Activated naive CD4-positive, alpha-beta T cell treated with anti-CD3 and anti-CD28 coated beads for 36 hours (primary cell): Measurements from ENCODE around the gene NPFF. TPM values are rescaled to one million over a fixed set of nuclear protein-coding genes. Genes with fewer than 3 reads are reported as not detected.

ENCODE experiments used
- CTCF ChIA-PET: fragments of 350-600 bp; sonication (Branson Sonifier 250); formaldehyde crosslinking; loops from one replicate; lab custom pipeline; 2021; ENCODE audit warnings: antibody characterized with exemption; lab: Charles Lee
- DNase-seq: peaks from one replicate; pipeline ENCODE4 v3.0.0-alpha.2; 2020
- H3K27ac Mint-ChIP-seq: one replicate; pipeline ENCODE4 v1.8.0; 2021; ENCODE audit warnings: mild to moderate bottlenecking, mixed read lengths
- H3K27me3 Mint-ChIP-seq: one replicate; pipeline ENCODE4 v1.8.0; 2021; ENCODE audit warnings: low read depth, mixed read lengths
- H3K36me3 Mint-ChIP-seq: one replicate; pipeline ENCODE4 v1.8.0; 2021; ENCODE audit warnings: low read depth, mixed read lengths
- H3K4me1 Mint-ChIP-seq: one replicate; pipeline ENCODE4 v1.8.0; 2021; ENCODE audit warnings: low read depth, mixed read lengths
- H3K4me3 Mint-ChIP-seq: one replicate; pipeline ENCODE4 v1.8.0; 2021; ENCODE audit warnings: mild to moderate bottlenecking, moderate library complexity, mixed read lengths
- H3K9me3 Mint-ChIP-seq: one replicate; pipeline ENCODE4 v1.8.0; 2021; ENCODE audit warnings: mixed read lengths
- intact Hi-C: fragments of 100-400 bp; cut with micrococcal nuclease; formaldehyde crosslinking; loops from one replicate; pipeline ENCODE4 v1.15.1; 2023
- total RNA-seq, 2 experiments: library from RNA; stranded (reverse); gene quantifications; one replicate each; pipeline ENCODE4 v1.2.3, GENCODE V29; 2021

Gene NPFF
- total RNA-seq, 2 experiments from 2014 or later, result not detected

GRCh38 chr12:53532524-53533445 lies 25.5 kb upstream of the NPFF start:
- no peaks in the 10 kb centered on the region for H3K27me3 Mint-ChIP-seq
- no peaks in the 10 kb centered on the region for H3K4me1 Mint-ChIP-seq
- H3K27ac Mint-ChIP-seq, result no peak overlapping the region
- H3K4me3 Mint-ChIP-seq, result no peak overlapping the region
- CTCF ChIA-PET, result interaction anchor here (1.2 kb wide), 1 partner anchor 24 kb away, joined by 4 read pairs; no protein-coding TSS in a partner anchor
- H3K36me3 Mint-ChIP-seq, result peaks cover 24% of the 10 kb centered on the region
- no peaks in the 10 kb centered on the region for H3K9me3 Mint-ChIP-seq
- no peak for DNase-seq
- intact Hi-C loops, result no loop called here

GRCh38 chr12:53532021-53532420 lies 24.7 kb upstream of the NPFF start:
- intact Hi-C loops, result no loop called here
- H3K27ac Mint-ChIP-seq, result no peak overlapping the region
- H3K4me3 Mint-ChIP-seq, result no peak overlapping the region
- no peak for DNase-seq
- H3K36me3 Mint-ChIP-seq, result peaks cover 23% of the 10 kb centered on the region
- CTCF ChIA-PET, result interaction anchor here (0.6 to 1.3 kb wide), 3 partner anchors 11 to 144 kb away, joined by 3 to 4 read pairs (median 4); partner anchors contain the start of gene ATP5MC2
- no peaks in the 10 kb centered on the region for H3K27me3 Mint-ChIP-seq
- H3K9me3 Mint-ChIP-seq, result no peaks in the 10 kb centered on the region
- H3K4me1 Mint-ChIP-seq, result no peaks in the 10 kb centered on the region

- CTCF ChIA-PET, result interaction anchor here (1.3 kb wide), 1 partner anchor 12 kb away, joined by 4 read pairs; no protein-coding TSS in a partner anchor
- no peak for DNase-seq
- Mint-ChIP-seq H3K27ac (no peak overlapping the region), H3K36me3 (peaks cover 22% of the 10 kb centered on the region), H3K4me1 (no peaks in the 10 kb centered on the region), H3K9me3 (no peaks in the 10 kb centered on the region), H3K4me3 (no peak overlapping the region), H3K27me3 (no peaks in the 10 kb centered on the region)
- intact Hi-C loops, result no loop called here
These were observed 23.6 kb upstream of the NPFF start for GRCh38 chr12:53530920-53531319.

- no peak for DNase-seq
- Mint-ChIP-seq H3K4me3 (no peak overlapping the region), H3K4me1 (no peaks in the 10 kb centered on the region), H3K27me3 (no peaks in the 10 kb centered on the region), H3K9me3 (no peaks in the 10 kb centered on the region), H3K27ac (no peak overlapping the region), H3K36me3 (peaks cover 16% of the 10 kb centered on the region)
- intact Hi-C loops, result no loop called here
- CTCF ChIA-PET, result interaction anchor here (1.0 kb wide), 1 partner anchor 13 kb away, joined by 3 read pairs; no protein-coding TSS in a partner anchor
These were observed 22.8 kb upstream of the NPFF start for GRCh38 chr12:53530061-53530460.

GRCh38 chr12:53524476-53524875 lies 17.2 kb upstream of the NPFF start:
- Mint-ChIP-seq H3K9me3 (no peaks in the 10 kb centered on the region), H3K4me3 (no peak overlapping the region), H3K27me3 (no peaks in the 10 kb centered on the region), H3K36me3 (peaks cover 13% of the 10 kb centered on the region), H3K4me1 (no peaks in the 10 kb centered on the region), H3K27ac (no peak overlapping the region)
- no peak for DNase-seq
- CTCF ChIA-PET, result interaction anchor here (0.8 kb wide), 1 partner anchor 12 kb away, joined by 3 read pairs; no protein-coding TSS in a partner anchor
- intact Hi-C loops, result no loop called here

GRCh38 chr12:53523131-53523530 lies 15.8 kb upstream of the NPFF start:
- no peak for DNase-seq
- intact Hi-C loops, result no loop called here
- H3K27ac Mint-ChIP-seq, result no peak overlapping the region
- no peak overlapping the region for H3K4me3 Mint-ChIP-seq
- no peaks in the 10 kb centered on the region for H3K9me3 Mint-ChIP-seq
- CTCF ChIA-PET, result interaction anchor here (0.6 to 3.8 kb wide), 3 partner anchors 14 to 223 kb away, joined by 3 to 21 read pairs (median 4); no protein-coding TSS in a partner anchor
- no peaks in the 10 kb centered on the region for H3K27me3 Mint-ChIP-seq
- H3K36me3 Mint-ChIP-seq, result peaks cover 13% of the 10 kb centered on the region
- no peaks in the 10 kb centered on the region for H3K4me1 Mint-ChIP-seq

GRCh38 chr12:53518381-53518780 lies 11.1 kb upstream of the NPFF start:
- no peak overlapping the region for H3K27ac Mint-ChIP-seq
- CTCF ChIA-PET, result interaction anchor here (0.7 to 1.8 kb wide), 2 partner anchors 10 to 184 kb away, joined by 4 to 7 read pairs; no protein-coding TSS in a partner anchor
- no peaks in the 10 kb centered on the region for H3K4me1 Mint-ChIP-seq
- no peaks in the 10 kb centered on the region for H3K27me3 Mint-ChIP-seq
- H3K9me3 Mint-ChIP-seq, result no peaks in the 10 kb centered on the region
- intact Hi-C loops, result no loop called here
- DNase-seq, result no peak
- no peak overlapping the region for H3K4me3 Mint-ChIP-seq
- peaks cover 8% of the 10 kb centered on the region for H3K36me3 Mint-ChIP-seq

- no peak for DNase-seq
- CTCF ChIA-PET, result interaction anchor here (1.8 kb wide), 1 partner anchor 8 kb away, joined by 7 read pairs; no protein-coding TSS in a partner anchor
- no peaks in the 10 kb centered on the region for H3K27me3 Mint-ChIP-seq
- H3K27ac Mint-ChIP-seq, result no peak overlapping the region
- no peak overlapping the region for H3K4me3 Mint-ChIP-seq
- no peaks in the 10 kb centered on the region for H3K4me1 Mint-ChIP-seq
- peaks cover 6% of the 10 kb centered on the region for H3K36me3 Mint-ChIP-seq
- H3K9me3 Mint-ChIP-seq, result no peaks in the 10 kb centered on the region
- intact Hi-C loops, result no loop called here
These were observed 9.6 kb upstream of the NPFF start for GRCh38 chr12:53516758-53517455.

- CTCF ChIA-PET, result no interaction called here
These were observed 8.0 kb upstream of the NPFF start for GRCh38 chr12:53515291-53515680.

GRCh38 chr12:53514628-53515290 lies 7.5 kb upstream of the NPFF start:
- intact Hi-C loops, result no loop called here
- Mint-ChIP-seq H3K4me3 (no peak overlapping the region), H3K9me3 (no peaks in the 10 kb centered on the region), H3K27ac (no peak overlapping the region), H3K27me3 (no peaks in the 10 kb centered on the region), H3K4me1 (no peaks in the 10 kb centered on the region), H3K36me3 (no peaks in the 10 kb centered on the region)
- CTCF ChIA-PET, result no interaction called here
- no peak for DNase-seq

More at GRCh38 chr12:53515291-53515680, 8.0 kb upstream of the NPFF start:
- Mint-ChIP-seq H3K4me1 (no peaks in the 10 kb centered on the region), H3K4me3 (no peak overlapping the region), H3K27me3 (no peaks in the 10 kb centered on the region), H3K27ac (no peak overlapping the region), H3K9me3 (no peaks in the 10 kb centered on the region), H3K36me3 (peaks cover 2% of the 10 kb centered on the region)
- no peak for DNase-seq
- intact Hi-C loops, result no loop called here

GRCh38 chr12:53513712-53514410 lies 6.6 kb upstream of the NPFF start:
- CTCF ChIA-PET, result no interaction called here
- Mint-ChIP-seq H3K9me3 (no peaks in the 10 kb centered on the region), H3K4me3 (no peak overlapping the region), H3K36me3 (no peaks in the 10 kb centered on the region), H3K4me1 (no peaks in the 10 kb centered on the region), H3K27ac (no peak overlapping the region), H3K27me3 (no peaks in the 10 kb centered on the region)
- no peak for DNase-seq
- intact Hi-C loops, result no loop called here
